T47D (cell line): ENCODE results near the gene SLC6A6.
A peak's percentile ranks its signal among the peaks of the same experiment; 100 is the strongest.

Experiments used
- DNase-seq, 2 experiments: peaks; one replicate each; pipeline versions ENCODE4 v3.0.0 to v3.0.0-alpha.2; 2011 to 2012; ENCODE audit warnings: low read depth in 1 of 2, low spot score in 1 of 2
- JUND ChIP-seq: IDR thresholded peaks from 2 replicates; pipeline ENCODE4 v1.6.1; 2012; ENCODE audit warnings: low read depth
- in situ Hi-C: cut with HindIII; loops from 2 replicates; pipeline ENCODE4 v1.10.0; 2016; ENCODE audit warnings: low sequenced_read_pairs, low pct_unique_long_range_greater_than_20kb

Gene SLC6A6

DNA sequence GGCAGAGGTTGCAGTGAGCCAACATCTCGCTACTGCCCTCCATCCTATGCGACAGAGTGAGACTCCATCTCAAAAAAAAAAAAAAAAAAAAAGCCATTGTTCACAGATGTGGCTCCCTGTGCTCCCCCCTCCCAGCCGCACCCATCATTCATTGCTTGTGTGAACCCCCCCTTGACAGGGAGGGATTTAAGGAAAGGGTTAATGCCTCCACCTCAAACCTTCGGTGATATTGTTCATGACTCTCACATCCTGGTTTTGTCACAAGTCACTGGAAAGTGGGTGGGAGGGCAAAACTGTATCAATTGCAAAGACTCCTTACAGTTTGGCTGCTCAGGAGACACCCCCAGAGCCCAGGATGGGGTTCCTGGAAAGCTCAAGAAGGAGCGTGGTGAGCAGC is 7.7 kb downstream of the SLC6A6 start:
- in situ Hi-C loops: no loop called here
- no peak for DNase-seq
- no peak for TF ChIP-seq JUND

GRCh38 chr3:14410503-14411165 is 8.2 kb downstream of the SLC6A6 start:
- in situ Hi-C loops: no loop called here
- no peak for TF ChIP-seq JUND
- DNase-seq: peak in 1 of 2 experiments; percentile 77

DNA sequence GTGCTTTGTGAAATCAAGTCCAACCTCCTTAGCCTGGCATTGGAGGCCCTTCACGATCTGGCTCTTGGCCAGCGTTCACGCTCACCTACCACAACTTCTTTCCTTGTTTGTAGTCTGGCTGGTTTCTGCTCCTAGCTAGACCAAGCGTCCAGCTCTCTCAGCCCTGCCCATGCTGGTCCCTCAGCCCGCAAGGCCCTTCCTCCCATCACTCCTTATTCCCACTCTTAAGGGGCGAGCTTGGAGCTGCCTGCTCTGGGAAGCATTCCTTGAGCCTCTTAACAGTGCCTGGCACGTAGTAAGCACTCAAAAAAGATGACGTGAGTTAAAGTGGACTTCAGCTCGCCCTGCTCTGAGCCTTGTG is 8.7 kb downstream of the SLC6A6 start:
- no peak for TF ChIP-seq JUND
- in situ Hi-C loops: no loop called here

GRCh38 chr3:14411988-14412387 is 9.6 kb downstream of the SLC6A6 start:
- no peak for TF ChIP-seq JUND
- no peak for DNase-seq
- in situ Hi-C loops: no loop called here

More for the DNA sequence above, 8.7 kb downstream of the SLC6A6 start:
- peak in 1 of 2 experiments; percentile 88 for DNase-seq

GRCh38 chr3:14412831-14413380 is 10.5 kb downstream of the SLC6A6 start:
- TF ChIP-seq JUND: no peak
- DNase-seq: peak in 1 of 2 experiments; percentile 93
- in situ Hi-C loops: no loop called here

DNA sequence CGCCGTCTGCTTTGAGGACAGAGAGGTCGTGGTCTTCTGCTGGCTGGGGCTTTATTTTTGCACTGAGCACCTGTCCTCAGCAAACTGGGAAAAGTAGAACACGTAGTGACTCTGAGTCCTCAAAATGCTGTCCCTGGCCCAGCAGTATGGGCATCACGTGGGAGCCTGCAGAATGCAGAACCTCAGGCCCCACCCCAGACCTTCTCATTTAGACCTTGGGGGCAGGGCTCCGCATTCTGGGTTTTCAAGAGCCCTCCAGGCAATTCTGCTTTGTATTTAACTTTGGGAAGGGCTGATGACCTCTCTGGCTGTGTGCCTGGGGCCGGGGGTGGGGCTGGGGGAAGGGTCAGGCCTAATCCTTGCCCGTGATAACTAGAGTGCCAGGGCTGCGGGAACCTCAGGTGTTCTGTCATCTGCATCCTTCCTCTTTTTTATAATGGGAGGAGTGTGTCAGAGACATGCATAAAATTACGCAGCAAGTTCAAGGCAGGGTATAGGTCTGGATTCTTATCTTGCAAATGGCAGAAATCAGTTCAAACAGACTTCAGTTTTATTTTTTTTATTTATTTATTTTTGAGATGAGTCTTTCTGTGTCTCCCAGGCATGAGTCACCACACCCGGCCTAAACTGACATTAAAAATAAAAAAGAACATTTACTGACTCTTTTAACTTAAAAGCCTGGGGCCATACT is 11.1 kb downstream of the SLC6A6 start:
- in situ Hi-C loops: no loop called here
- peak in 1 of 2 experiments; percentile 56 for DNase-seq
- TF ChIP-seq JUND: no peak

DNA sequence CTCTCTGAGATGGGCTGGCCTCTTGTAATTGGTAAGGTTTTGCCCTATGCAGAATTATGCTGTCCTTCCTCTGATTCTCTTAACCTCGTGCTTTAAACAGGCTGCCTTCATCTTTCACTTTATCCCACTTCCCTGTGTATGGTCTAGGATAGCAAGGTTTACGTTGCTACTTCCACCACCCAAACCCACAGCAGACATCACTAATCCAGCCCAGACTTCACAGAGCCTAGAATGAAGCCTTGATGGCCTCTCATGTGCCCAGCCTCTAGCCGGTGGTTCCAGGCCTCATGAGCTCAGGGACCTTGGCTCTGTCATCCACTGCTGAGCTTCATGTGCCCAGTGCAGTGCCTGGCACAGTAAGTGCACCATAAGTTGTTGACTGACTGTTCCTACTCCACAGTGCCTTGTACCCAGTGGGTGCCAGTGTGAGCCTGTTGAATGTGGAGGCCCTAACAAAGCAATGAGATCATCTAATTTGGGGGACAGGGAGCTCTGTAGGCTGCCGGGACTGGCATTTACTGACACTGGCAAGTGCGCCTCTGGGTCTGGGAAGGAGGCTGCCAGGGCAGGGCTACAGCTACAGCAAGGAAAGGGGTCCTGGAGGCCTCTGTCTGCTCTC is 12.5 kb downstream of the SLC6A6 start:
- no peak for TF ChIP-seq JUND
- in situ Hi-C loops: no loop called here

GRCh38 chr3:14415501-14415900 is 13.1 kb downstream of the SLC6A6 start:
- DNase-seq: no peak
- in situ Hi-C loops: no loop called here
- no peak for TF ChIP-seq JUND

More for the DNA sequence above, 12.5 kb downstream of the SLC6A6 start:
- DNase-seq: no peak

DNA sequence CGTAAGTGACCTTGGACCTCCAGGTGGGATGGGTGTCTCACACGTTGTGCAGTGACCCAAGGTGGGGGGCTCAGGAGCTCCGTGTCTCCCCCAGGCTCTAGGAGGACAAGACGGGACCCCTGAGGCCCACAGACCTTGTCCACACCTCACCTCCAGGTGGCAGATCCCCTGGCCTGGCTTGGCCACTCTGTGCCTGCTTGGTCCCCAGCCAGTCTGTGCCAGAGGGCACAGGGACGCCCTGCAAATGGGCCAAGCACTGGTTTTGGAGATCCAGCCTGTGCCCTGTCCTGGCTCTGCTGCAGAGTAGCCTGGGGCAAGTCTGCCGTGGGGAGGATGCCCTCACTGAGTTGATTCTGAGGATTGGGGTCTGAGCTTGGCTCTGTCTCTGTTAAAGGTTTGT is 14.0 kb downstream of the SLC6A6 start:
- in situ Hi-C loops: no loop called here
- no peak for DNase-seq
- no peak for TF ChIP-seq JUND

DNA sequence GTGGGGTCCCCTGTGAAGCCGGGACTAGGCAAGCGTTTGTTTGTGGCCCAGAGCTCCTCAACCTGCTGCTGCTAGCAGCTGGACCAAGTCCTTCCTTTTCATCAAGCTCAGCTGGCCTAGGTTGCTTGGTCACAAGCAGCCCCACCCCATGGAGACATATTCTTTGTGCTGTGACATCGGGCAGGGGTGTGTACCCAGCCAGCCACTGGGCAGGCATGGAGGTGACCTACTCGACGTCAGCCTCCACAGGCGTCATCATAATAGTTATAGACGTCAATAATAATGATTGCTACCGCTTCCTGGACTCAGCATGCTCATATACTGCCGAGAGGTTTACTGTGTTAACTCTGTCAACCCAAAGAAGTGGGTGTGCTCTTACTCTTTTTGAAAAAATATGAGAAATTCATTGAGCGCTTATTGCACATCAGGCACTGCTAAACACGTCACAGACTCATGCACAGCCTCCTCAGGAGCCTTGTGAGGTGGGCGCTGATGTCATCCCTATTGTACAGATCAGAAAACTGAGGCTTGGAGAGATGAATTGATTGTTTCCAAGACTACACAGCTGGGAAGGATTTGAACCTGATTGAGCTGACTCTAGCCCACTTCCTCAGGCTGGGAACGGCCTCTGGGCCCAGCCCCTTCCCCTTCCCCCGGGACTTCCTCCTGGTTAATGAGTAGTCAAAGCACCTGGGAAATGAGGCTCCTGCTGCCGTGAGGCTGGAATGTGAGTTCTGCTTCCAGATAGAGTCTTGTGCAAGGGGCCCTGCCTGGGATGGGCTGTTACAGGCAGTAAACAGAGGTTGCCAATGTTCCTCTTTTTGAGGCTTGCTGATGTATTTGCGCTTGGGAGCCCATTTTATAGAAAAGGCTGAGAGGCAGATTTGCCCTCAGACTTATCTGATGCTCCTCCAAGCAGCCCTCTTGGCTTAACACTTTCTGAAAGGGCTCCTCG is 16.2 kb downstream of the SLC6A6 start:
- no peak for TF ChIP-seq JUND
- DNase-seq: no peak
- in situ Hi-C loops: no loop called here

DNA sequence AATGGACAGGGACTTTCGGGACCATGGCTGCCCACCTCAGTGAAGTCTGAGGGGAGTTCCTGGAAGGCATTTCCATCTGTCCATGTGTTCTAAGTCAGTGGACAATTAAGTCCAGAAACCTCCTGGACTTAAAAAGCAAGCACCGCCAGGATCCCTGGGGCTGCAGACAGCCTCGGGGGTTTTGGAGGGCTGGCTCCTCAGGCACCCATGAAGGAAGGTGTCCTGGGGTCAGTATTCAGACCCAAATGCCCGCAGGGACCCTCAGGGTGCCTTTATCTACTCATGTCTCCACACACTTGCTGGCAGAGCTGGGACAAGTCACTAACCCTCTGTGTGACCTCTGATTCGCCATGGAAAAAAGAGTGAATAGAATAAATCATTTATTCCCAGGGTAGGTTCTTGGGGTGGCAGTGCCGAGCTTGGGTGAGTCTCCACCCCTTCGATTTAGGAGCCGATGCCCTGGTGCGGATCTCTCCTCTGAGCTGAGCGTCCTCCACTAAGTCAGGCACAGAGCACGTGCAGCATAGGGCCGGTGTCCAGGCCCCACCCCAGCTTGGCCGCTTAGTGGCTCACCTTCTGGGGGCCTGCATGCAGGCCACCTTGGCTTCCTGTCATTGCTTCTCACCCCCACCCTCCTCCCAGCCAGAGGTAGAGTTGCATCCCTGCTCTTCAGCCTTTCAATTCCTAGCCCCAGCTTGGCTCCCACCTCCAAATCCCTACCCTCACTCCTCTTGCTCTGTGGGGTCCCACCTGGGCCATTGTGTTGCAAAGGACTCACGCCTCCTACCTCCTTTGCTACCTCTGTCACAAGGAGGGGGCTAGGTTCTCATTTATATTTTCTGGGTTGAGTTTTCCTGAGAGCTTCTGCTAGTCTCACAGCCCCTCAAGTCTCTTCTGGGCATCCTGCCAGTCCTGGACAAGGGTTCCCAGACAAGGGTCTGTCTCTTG is 19.9 kb downstream of the SLC6A6 start:
- DNase-seq: no peak
- TF ChIP-seq JUND: no peak
- in situ Hi-C loops: no loop called here
